Loucy (cell line): ENCODE measurements around the gene ZNF319.

Source experiments
- CTCF ChIP-seq: fragments of 200-600 bp; sonication (generic); conservative IDR thresholded peaks from 2 replicates; pipeline ENCODE4 v1.5.1; 2014; ENCODE audit warnings: mild to moderate bottlenecking, antibody characterized with exemption, low read length
- EZH2phosphoT487 ChIP-seq: fragments of 200-600 bp; IDR thresholded peaks from 2 replicates; pipeline ENCODE4 v1.6.1; 2018; ENCODE audit warnings: antibody characterized with exemption, mild to moderate bottlenecking, moderate library complexity, borderline replicate concordance

- TF ChIP-seq EZH2phosphoT487 (no peak), CTCF (no peak)
These were observed 44.1 kb downstream of the ZNF319 start for GRCh38 chr16:57956270-57956808.
